Ovary (tissue), 9 donors: Measurements from ENCODE around the gene SECTM1. TPM values are rescaled to one million over a fixed set of nuclear protein-coding genes. Genes with fewer than 3 reads are reported as not detected.
A peak's percentile ranks its signal among the peaks of the same experiment; 100 is the strongest.

Experiments
- DNase-seq, 5 donors: peaks; one replicate each; pipeline ENCODE4 v3.0.0-alpha.2; 2019 to 2020
- H3K27ac ChIP-seq, 2 donors: fragments of 200-600 bp; one replicate each; pipeline versions ENCODE4 v1.5.1 to v1.8.0; 2019 to 2022
- H3K27me3 ChIP-seq: fragments of 200-600 bp; one replicate; pipeline ENCODE4 v1.8.0; 2022
- H3K36me3 ChIP-seq: fragments of 200-600 bp; sonication (generic); one replicate; pipeline ENCODE4 v1.5.1; 2019
- H3K4me1 ChIP-seq: one replicate; pipeline ENCODE4 v1.8.1; 2013; ENCODE audit warnings: mild to moderate bottlenecking, moderate library complexity; ENCODE audit not compliant: insufficient read depth
- H3K4me3 ChIP-seq: fragments of 200-600 bp; sonication (generic); one replicate; pipeline ENCODE4 v1.5.1; 2017
- H3K9me3 ChIP-seq, 2 donors: fragments of 200-600 bp in 1 of 2; sonication (generic) in 1 of 2; one replicate each; pipeline versions ENCODE4 v1.5.1 to v1.8.1; 2013 to 2019; ENCODE audit warnings: mild to moderate bottlenecking in 1 of 2, moderate library complexity in 1 of 2
- CTCF ChIP-seq, 3 donors: fragments of 450-650 bp in 2 of 3; fragments of 200-600 bp in 1 of 3; IDR thresholded peaks; one replicate each; pipeline versions ENCODE4 v1.5.1 to v1.8.0; 2016 to 2022; ENCODE audit warnings: antibody characterized with exemption in 3 of 3, mild to moderate bottlenecking in 1 of 3
- EP300 ChIP-seq: sonication (generic); formaldehyde crosslinking; IDR thresholded peaks from one replicate; pipeline ENCODE4 v1.6.1; 2017; ENCODE audit warnings: antibody characterized with exemption
- POLR2A ChIP-seq: fragments of 450-650 bp; IDR thresholded peaks from one replicate; pipeline ENCODE4 v1.6.1; 2017; ENCODE audit warnings: antibody characterized with exemption, mild to moderate bottlenecking, moderate library complexity
- WGBS, 3 donors: extraction: QIAGEN DNeasy Blood & Tissue Kit in 1 of 3; methylation state at CpG; one replicate each; pipeline versions ENCODE4 v1.1.5 to v1.1.7; 2013 to 2017; 5-methylcytosine and 5-hydroxymethylcytosine counted together
- intact Hi-C, 4 donors: fragments of 100-400 bp; cut with DNase I; formaldehyde crosslinking; loops; one replicate each; pipeline versions ENCODE4 v1.11.0 to v1.15.1; 2022 to 2023
- polyA plus RNA-seq, 2 donors: library from polyadenylated mRNA; stranded (reverse); fragments of 200-250 nt in 1 of 2; fragments of 350-450 nt in 1 of 2; fragmentation: Illumina TruSeq in 1 of 2; extraction: RNeasy Lipid Tissue Mini Kit (QIAGEN cat#74804) in 1 of 2; gene quantifications; one replicate each; pipeline ENCODE4 v1.2.3, GENCODE V29; 2013 to 2014
- total RNA-seq, 7 donors: library from RNA; depleted of rRNA in 2 of 7; stranded (reverse); fragments of >200 nt in 2 of 7; fragmentation: NEBNext Ultra II Directional in 3 of 7; extraction: Animal tissue kit (Norgen Biotek cat#: 25700) in 3 of 7; gene quantifications; one replicate each; pipeline versions ENCODE4 v1.1.0 to v1.2.4, GENCODE V29; 2016 to 2023
- donor health status: DM: no; HTN: no; CAD: no; lungs with moderate emphysema.
- donor health status: DM: no; HTN: no; CAD: no.
- donor health status: Bipolar disorder and iron deficiency.
- donor health status: DM: yes; HTN: yes; CAD: no.
- donor health status: DM: no; HTN: no; CAD: no.
- donor health status: DM: yes; HTN: yes; CAD: no.

Gene SECTM1
- total and polyA plus RNA-seq, 9 donors = 2.1 to 20.8 (median 7.9) TPM

GRCh38 chr17:82304826-82305726 is 28.5 kb downstream of the SECTM1 start:
- Histone ChIP-seq H3K27ac (no peak overlapping the region), H3K36me3 (no peaks in the 10 kb centered on the region)
- intact Hi-C loops = no loop called here

DNA sequence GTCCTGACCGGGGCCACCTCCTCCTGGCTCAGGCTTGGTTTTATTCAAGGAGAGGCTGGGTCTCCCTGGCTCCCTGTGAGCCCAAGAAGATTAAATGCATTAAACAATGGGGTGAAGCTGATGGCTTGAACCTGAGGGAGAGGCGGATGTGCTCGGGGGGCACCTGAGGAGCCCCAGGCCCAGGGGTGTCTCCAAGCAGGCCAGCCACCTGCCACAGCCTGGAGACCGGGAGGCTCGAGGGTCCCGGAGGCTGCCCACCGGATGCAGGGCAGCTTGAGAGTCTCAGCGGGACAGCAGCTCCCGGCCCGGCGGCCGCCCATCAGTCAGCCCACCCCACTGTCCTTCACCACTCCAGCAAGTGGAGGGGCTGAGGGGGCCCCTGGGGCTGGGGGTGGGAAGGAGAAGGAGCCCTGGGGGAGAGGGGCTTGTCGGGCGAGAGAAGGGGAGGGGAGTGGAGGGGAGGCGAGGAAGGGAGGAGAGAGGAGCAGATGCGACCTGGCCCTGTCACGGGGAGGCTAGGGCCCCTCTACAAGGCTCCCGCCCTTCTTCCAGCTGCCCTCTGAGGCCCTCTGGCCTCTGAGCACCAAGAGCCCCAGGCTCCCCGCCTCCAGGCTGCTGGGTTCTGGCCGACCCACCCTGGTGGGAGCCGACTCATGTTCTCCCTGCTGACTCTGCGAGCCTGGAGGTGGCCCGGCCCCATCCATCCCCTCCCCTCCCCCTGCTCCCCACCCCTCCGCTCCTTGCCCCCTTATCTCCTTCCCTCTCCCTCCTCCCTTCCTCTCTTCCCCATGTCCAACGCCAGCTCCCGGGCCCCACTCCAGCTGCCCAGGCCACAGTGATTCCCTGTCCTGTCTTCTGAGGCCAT is 29.4 kb downstream of the SECTM1 start:
- Histone ChIP-seq H3K36me3 (no peaks in the 10 kb centered on the region), H3K9me3 (no peaks in the 10 kb centered on the region), H3K4me3 (no peak overlapping the region), H3K4me1 (peaks cover 2% of the 10 kb centered on the region), H3K27me3 (no peaks in the 10 kb centered on the region), H3K27ac (no peak overlapping the region)
- no peak for TF ChIP-seq EP300
- no peak for TF ChIP-seq CTCF (IDR thresholded peaks at IDR 0.05)
- TF ChIP-seq POLR2A = no peak
- intact Hi-C loops = no loop called here
- peak in 2 of 5 donors; percentile 49 to 56 for DNase-seq
- whole genome bisulfite sequencing, 3 donors = 54 to 58% (median 55%) methylated on average over 24 to 26 of the region's 26 CpGs

More at GRCh38 chr17:82304826-82305726, 28.5 kb downstream of the SECTM1 start:
- no peak for TF ChIP-seq POLR2A
- TF ChIP-seq EP300 = no peak
- no peak overlapping the region for H3K4me3 ChIP-seq
- H3K27me3 ChIP-seq = no peaks in the 10 kb centered on the region
- DNase-seq = no peak
- 87 to 89% (median 87%) methylated on average over 23 of the region's 23 CpGs for WGBS, 3 donors
- peaks cover 2% of the 10 kb centered on the region for H3K4me1 ChIP-seq
- no peaks in the 10 kb centered on the region for H3K9me3 ChIP-seq

GRCh38 chr17:82302991-82303943 is 30.3 kb downstream of the SECTM1 start:
- H3K27ac ChIP-seq = no peak overlapping the region

More at GRCh38 chr17:82302991-82303943, 30.3 kb downstream of the SECTM1 start:
- H3K36me3 ChIP-seq = no peaks in the 10 kb centered on the region
- TF ChIP-seq EP300 (no peak), POLR2A (no peak), CTCF (IDR thresholded peaks at IDR 0.05) (no peak)
- H3K9me3 ChIP-seq = no peaks in the 10 kb centered on the region
- no peak for DNase-seq
- intact Hi-C loops = no loop called here
- 80 to 85% (median 84%) methylated on average over 35 of the region's 35 CpGs for WGBS, 3 donors
- H3K4me1 ChIP-seq = peaks cover 2% of the 10 kb centered on the region
- no peak overlapping the region for H3K4me3 ChIP-seq
- H3K27me3 ChIP-seq = no peaks in the 10 kb centered on the region
